Urinary bladder (tissue), 4 donors: ENCODE results near the gene DCX. TPM values are rescaled to one million over a fixed set of nuclear protein-coding genes. Genes with fewer than 3 reads are reported as not detected.

Source experiments
- DNase-seq: peaks from one replicate; pipeline ENCODE4 v3.0.0-alpha.2; 2015; ENCODE audit errors: extremely low spot score
- H3K27ac ChIP-seq: one replicate; pipeline ENCODE4 v1.5.1; 2013; ENCODE audit warnings: low read depth, mild to moderate bottlenecking, moderate library complexity
- H3K36me3 ChIP-seq: one replicate; pipeline ENCODE4 v1.6.1; 2013; ENCODE audit warnings: mild to moderate bottlenecking, moderate library complexity; ENCODE audit not compliant: insufficient read depth
- H3K4me1 ChIP-seq: one replicate; pipeline ENCODE4 v1.6.1; 2013; ENCODE audit warnings: mild to moderate bottlenecking, moderate library complexity; ENCODE audit not compliant: insufficient read depth
- H3K4me3 ChIP-seq: one replicate; pipeline ENCODE4 v1.5.1; 2013; ENCODE audit warnings: low read depth, low read length
- WGBS: extraction: QIAGEN DNeasy Blood & Tissue Kit; methylation state at CpG from one replicate; pipeline ENCODE4 v1.1.7; 2013; 5-methylcytosine and 5-hydroxymethylcytosine counted together
- polyA plus RNA-seq: library from polyadenylated mRNA; stranded (reverse); fragments of 200-250 nt; gene quantifications from one replicate; pipeline ENCODE4 v1.2.3, GENCODE V29; 2013
- total RNA-seq: library from RNA; depleted of rRNA; stranded (reverse); fragments of >200 nt; gene quantifications from one replicate; pipeline ENCODE4 v1.2.3, GENCODE V29; 2014
- donor health status: healthy with polysubstance abuse.
- donor health status: healthy.

Gene DCX
- total and polyA plus RNA-seq, 2 donors = 0.04 to 9.6 TPM

DNA sequence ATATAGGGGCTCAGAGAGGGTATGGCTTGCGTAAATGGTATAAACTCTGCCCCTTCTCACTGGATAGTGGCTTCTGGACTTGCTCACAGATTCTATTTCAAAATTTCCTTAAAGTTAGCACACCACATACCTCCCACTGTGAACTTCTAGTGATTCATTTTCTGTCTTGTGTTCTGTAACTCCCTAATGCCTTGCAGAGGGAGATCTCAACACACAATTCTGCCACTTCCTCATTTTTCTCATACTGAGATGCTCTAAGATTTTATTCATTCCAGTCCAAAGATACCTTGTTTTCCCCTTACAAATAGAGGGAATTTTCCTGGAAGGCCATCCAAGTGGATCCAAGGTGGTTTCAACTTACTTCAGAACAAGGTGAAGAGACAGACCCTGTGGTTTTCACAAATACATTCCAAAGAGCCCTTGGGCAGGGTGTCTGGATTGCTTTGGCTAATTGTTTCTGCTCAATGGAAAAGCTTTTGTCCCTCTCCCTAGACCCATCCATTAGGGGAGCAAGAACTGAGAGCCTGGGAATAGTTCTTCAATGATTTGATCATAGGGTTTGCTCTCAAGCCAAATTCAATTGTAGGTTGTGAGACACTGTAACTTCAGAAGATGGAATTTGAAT is 89.6 kb downstream of the DCX start:
- Histone ChIP-seq H3K4me1 (no peaks in the 10 kb centered on the region), H3K27ac (no peak overlapping the region), H3K36me3 (no peaks in the 10 kb centered on the region), H3K4me3 (no peak overlapping the region)
- 82% methylated on average over 1 of the region's 1 CpG for WGBS
- no peak for DNase-seq

DNA sequence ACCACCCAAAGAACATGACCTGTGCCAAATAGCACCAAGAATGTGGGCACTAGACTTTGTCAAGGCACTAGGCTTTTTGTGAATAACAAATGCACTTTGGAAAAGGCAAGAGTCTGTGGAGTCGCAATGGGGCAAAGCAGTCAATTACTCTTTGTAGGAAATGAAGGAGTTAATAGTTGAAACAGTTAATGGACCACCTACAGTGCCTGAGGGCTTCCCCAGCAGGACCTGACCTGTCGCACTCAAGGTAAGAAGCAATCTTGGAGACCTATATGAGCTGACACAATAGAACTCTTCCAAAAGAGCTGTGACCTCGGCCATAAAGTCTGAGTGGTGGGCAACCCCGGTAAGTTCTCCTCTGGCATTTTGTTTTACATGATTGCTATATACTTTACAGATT is 92.5 kb downstream of the DCX start:
- 69% methylated on average over 4 of the region's 4 CpGs for WGBS
- H3K27ac ChIP-seq = no peak overlapping the region
- H3K4me3 ChIP-seq = no peak overlapping the region
- no peaks in the 10 kb centered on the region for H3K36me3 ChIP-seq
- DNase-seq = no peak
- no peaks in the 10 kb centered on the region for H3K4me1 ChIP-seq

- H3K4me3 ChIP-seq = no peak overlapping the region
- H3K36me3 ChIP-seq = no peaks in the 10 kb centered on the region
- H3K27ac ChIP-seq = no peak overlapping the region
- DNase-seq = no peak
- no peaks in the 10 kb centered on the region for H3K4me1 ChIP-seq
These were observed 93.1 kb downstream of the DCX start for GRCh38 chrX:111318901-111319300.

GRCh38 chrX:111309083-111309482 is 102.9 kb downstream of the DCX start:
- Histone ChIP-seq H3K27ac (no peak overlapping the region), H3K4me1 (no peaks in the 10 kb centered on the region), H3K36me3 (no peaks in the 10 kb centered on the region), H3K4me3 (no peak overlapping the region)
- WGBS = 49% methylated on average over 2 of the region's 2 CpGs
- DNase-seq = peak; percentile 26

DNA sequence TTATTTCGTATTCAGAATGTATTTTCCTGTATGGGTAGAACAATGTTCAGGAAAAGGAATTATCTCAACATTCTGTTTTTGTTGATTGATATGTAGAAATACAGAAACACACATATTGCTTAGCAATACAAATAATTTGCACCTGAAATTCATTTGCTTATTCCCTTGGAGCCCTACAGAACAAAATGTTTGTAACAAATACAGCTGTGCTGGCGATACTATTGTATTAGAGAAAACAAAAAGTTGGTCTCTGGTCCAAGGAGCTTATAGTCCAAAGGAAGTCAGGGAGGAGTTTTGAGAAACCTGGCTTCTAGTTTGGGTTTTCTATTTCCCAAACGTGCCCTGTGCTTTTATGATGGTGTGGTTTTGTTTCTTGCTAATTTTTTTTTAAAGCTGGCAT is 104.0 kb downstream of the DCX start:
- WGBS = 69% methylated on average over 3 of the region's 3 CpGs
- H3K4me3 ChIP-seq = no peak overlapping the region
- H3K4me1 ChIP-seq = no peaks in the 10 kb centered on the region
- no peaks in the 10 kb centered on the region for H3K36me3 ChIP-seq
- no peak for DNase-seq
- no peak overlapping the region for H3K27ac ChIP-seq

- Histone ChIP-seq H3K4me3 (no peak overlapping the region), H3K36me3 (no peaks in the 10 kb centered on the region), H3K27ac (no peak overlapping the region), H3K4me1 (no peaks in the 10 kb centered on the region)
- 80% methylated on average over 2 of the region's 2 CpGs for WGBS
- no peak for DNase-seq
These were observed 109.7 kb downstream of the DCX start for GRCh38 chrX:111302284-111302683.

DNA sequence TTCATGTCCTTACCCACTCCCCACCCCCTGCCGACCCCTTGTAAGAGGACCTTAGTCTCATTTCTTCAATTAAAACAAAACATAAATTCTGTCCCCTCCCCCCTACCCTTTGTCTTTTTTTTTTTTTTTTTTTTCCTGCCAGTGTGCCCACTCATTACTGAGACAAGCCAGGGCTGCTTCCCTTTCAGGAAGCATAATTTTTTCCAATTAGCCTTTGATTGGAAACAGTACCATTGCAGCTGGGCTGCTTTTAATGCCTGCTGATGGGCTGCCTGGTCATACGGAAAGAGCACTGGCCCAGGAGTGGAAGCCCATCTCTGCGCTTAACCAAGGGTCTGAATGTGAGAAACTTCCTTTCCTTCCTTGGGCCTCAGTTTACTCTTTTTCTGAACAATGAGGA is 123.2 kb downstream of the DCX start:
- H3K27ac ChIP-seq = no peak overlapping the region
- no peaks in the 10 kb centered on the region for H3K36me3 ChIP-seq
- no peak for DNase-seq
- no peaks in the 10 kb centered on the region for H3K4me1 ChIP-seq
- no peak overlapping the region for H3K4me3 ChIP-seq
- WGBS = 82% methylated on average over 3 of the region's 3 CpGs

GRCh38 chrX:111284631-111285293 is 127.2 kb downstream of the DCX start:
- no peaks in the 10 kb centered on the region for H3K4me1 ChIP-seq
- 63% methylated on average over 8 of the region's 8 CpGs for WGBS
- no peak overlapping the region for H3K27ac ChIP-seq
- H3K4me3 ChIP-seq = no peak overlapping the region
- no peaks in the 10 kb centered on the region for H3K36me3 ChIP-seq
- no peak for DNase-seq

DNA sequence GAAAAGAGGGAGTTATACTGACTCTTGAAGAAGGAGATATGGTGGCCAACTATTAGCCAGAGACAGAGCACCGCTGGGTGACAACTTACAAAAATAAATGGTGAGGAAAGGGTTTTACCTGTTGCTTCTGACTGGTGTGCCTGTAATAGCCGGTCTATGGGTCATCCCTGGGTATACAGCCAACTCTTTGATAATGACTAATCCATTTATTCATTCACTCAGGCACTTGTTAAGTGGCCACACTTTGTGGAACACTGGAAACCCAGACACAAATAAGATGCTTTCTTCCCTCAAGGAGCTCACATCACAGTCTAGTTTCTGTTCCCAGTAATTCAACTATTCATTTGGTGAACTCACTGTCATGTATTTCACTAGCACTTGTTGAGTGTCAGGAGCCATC is 128.5 kb downstream of the DCX start:
- no peaks in the 10 kb centered on the region for H3K4me1 ChIP-seq
- DNase-seq = no peak
- no peak overlapping the region for H3K27ac ChIP-seq
- H3K36me3 ChIP-seq = no peaks in the 10 kb centered on the region
- no peak overlapping the region for H3K4me3 ChIP-seq
- 98% methylated on average over 2 of the region's 2 CpGs for WGBS

- Histone ChIP-seq H3K36me3 (no peaks in the 10 kb centered on the region), H3K27ac (no peak overlapping the region), H3K4me1 (no peaks in the 10 kb centered on the region), H3K4me3 (no peak overlapping the region)
- DNase-seq = no peak
- WGBS = 86% methylated on average over 1 of the region's 1 CpG
These were observed 129.0 kb downstream of the DCX start for GRCh38 chrX:111282991-111283390.

DNA sequence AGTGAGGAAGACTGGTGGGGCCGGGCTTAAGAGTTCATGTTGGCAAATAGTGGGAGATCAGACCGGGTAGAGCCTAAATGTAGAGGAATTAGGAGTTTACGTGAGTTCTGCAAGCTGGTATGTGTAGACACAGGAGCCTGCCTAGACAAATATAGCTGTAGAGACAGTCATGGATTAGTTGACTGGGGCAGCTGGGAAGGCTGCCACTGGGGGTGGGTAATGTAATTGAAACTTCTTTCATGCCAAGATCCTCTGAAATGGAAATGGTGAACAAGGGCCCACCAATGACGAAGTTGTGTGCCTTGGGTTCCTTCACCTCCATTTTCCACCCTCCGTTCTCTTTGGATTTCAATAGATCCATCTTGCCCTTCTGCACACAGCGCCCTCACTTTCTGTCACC is 129.9 kb downstream of the DCX start:
- Histone ChIP-seq H3K36me3 (no peaks in the 10 kb centered on the region), H3K27ac (no peak overlapping the region), H3K4me3 (no peak overlapping the region), H3K4me1 (no peaks in the 10 kb centered on the region)
- DNase-seq = no peak
- WGBS = 91% methylated on average over 6 of the region's 6 CpGs

- 37% methylated on average over 8 of the region's 8 CpGs for WGBS
- DNase-seq = peak; percentile 8
- H3K27ac ChIP-seq = no peak within 1 kb of the TSS
- no peaks in the 10 kb centered on the region for H3K36me3 ChIP-seq
- no peaks in the 10 kb centered on the region for H3K4me1 ChIP-seq
- H3K4me3 ChIP-seq = no peak within 1 kb of the TSS
These were observed 141.7 kb downstream of the DCX start, which contains the start of gene CAPN6 for GRCh38 chrX:111270339-111270738. CAPN6 (minus strand) TSS chrX:111270483; CDS start chrX:111263936, 6,547 bp downstream.

DNA sequence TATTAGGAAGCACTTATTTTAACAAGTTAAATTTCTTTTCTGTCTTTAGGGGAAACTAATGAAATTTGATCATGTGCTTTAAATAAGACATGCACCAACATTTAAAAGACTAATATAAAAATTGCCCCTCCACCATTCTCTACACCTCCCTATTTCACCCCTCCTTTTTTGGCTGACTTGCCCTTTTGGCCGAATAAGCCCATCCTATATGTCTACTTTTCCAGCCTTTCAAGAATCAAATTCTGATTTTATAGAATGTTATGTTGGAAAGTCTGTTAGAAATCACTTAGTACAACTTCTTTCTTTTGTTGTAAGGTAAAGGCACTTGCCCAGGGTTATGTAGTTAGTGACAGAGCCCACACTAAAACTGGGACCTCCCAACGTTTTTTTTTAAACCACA is 143.5 kb downstream of the DCX start:
- WGBS = 33% methylated on average over 2 of the region's 2 CpGs
- H3K36me3 ChIP-seq = no peaks in the 10 kb centered on the region
- H3K4me1 ChIP-seq = no peaks in the 10 kb centered on the region
- H3K27ac ChIP-seq = no peak overlapping the region
- DNase-seq = no peak
- H3K4me3 ChIP-seq = no peak overlapping the region

- no peak for DNase-seq
- 63% methylated on average over 2 of the region's 2 CpGs for WGBS
- no peaks in the 10 kb centered on the region for H3K4me1 ChIP-seq
- H3K36me3 ChIP-seq = no peaks in the 10 kb centered on the region
- no peak overlapping the region for H3K4me3 ChIP-seq
- H3K27ac ChIP-seq = no peak overlapping the region
These were observed 146.5 kb downstream of the DCX start for GRCh38 chrX:111265486-111265885.
